Effector memory CD8-positive, alpha-beta T cell (primary cell): Measurements from ENCODE around the gene NUMBL.
A peak's percentile ranks its signal among the peaks of the same experiment; 100 is the strongest.
"Not testable (repeated sequence)": the region's sequence is repeated elsewhere in the genome, so short reads cannot be mapped to it uniquely, and the experiment has no call there.

Experiments used
- ATAC-seq: fragments of 150-1000 bp; cut with Tn5 transposase; replicated peaks from 2 replicates; pipeline ENCODE4 v1.10.0; 2021; ENCODE audit warnings: mild to moderate bottlenecking, moderate library complexity
- DNase-seq, 3 experiments: peaks; one replicate each; pipeline ENCODE4 v3.0.0; 2021
- H3K27ac Mint-ChIP-seq, 2 donors: one replicate each; pipeline ENCODE4 v1.8.0; 2022; ENCODE audit warnings: mild to moderate bottlenecking in 2 of 2, mixed read lengths in 2 of 2, moderate library complexity in 2 of 2
- H3K27me3 Mint-ChIP-seq, 2 donors: one replicate each; pipeline ENCODE4 v1.8.0; 2022; ENCODE audit warnings: mixed read lengths in 2 of 2
- H3K36me3 Mint-ChIP-seq: one replicate; pipeline ENCODE4 v1.8.0; 2022; ENCODE audit warnings: mild to moderate bottlenecking, moderate library complexity, mixed read lengths; ENCODE audit not compliant: insufficient read depth
- H3K4me1 Mint-ChIP-seq, 2 donors: one replicate each; pipeline ENCODE4 v1.8.0; 2022; ENCODE audit warnings: low read depth in 2 of 2, mixed read lengths in 2 of 2
- H3K4me3 Mint-ChIP-seq, 2 donors: one replicate each; pipeline ENCODE4 v1.8.0; 2022; ENCODE audit warnings: mild to moderate bottlenecking in 2 of 2, mixed read lengths in 2 of 2, moderate library complexity in 2 of 2
- H3K9me3 Mint-ChIP-seq, 2 donors: one replicate each; pipeline ENCODE4 v1.8.0; 2022; ENCODE audit warnings: mixed read lengths in 2 of 2

Gene NUMBL

GRCh38 chr19:40639638-40639982 lies 50.8 kb downstream of the NUMBL start:
- H3K9me3 Mint-ChIP-seq = no peaks in the 10 kb centered on the region
- peaks cover 0 to 2% of the 10 kb centered on the region in 2 donors for H3K4me1 Mint-ChIP-seq
- H3K36me3 Mint-ChIP-seq = no peaks in the 10 kb centered on the region
- H3K27me3 Mint-ChIP-seq = peaks cover 6 to 62% of the 10 kb centered on the region in 2 donors
- DNase-seq (no peak), ATAC-seq (no peak)
- H3K4me3 Mint-ChIP-seq = no peak overlapping the region
- H3K27ac Mint-ChIP-seq = no peak overlapping the region

GRCh38 chr19:40638327-40638726 lies 52.1 kb downstream of the NUMBL start:
- Mint-ChIP-seq H3K9me3 (no peaks in the 10 kb centered on the region), H3K4me1 (peaks cover 3 to 9% of the 10 kb centered on the region in 2 donors), H3K4me3 (no peak overlapping the region), H3K36me3 (no peaks in the 10 kb centered on the region), H3K27ac (peak overlapping the region in 1 of 2 donors; percentile 32), H3K27me3 (peaks cover 6 to 60% of the 10 kb centered on the region in 2 donors)
- DNase-seq (no peak), ATAC-seq (no peak)

- Mint-ChIP-seq H3K27ac (peak overlapping the region in 1 of 2 donors; percentile 32), H3K27me3 (peaks cover 6 to 21% of the 10 kb centered on the region in 2 donors), H3K4me3 (no peak overlapping the region), H3K36me3 (peaks cover 10% of the 10 kb centered on the region), H3K9me3 (no peaks in the 10 kb centered on the region), H3K4me1 (peaks cover 5 to 9% of the 10 kb centered on the region in 2 donors)
- no peak for ATAC-seq
- no peak for DNase-seq
Observed at GRCh38 chr19:40633207-40633606, 57.2 kb downstream of the NUMBL start.

- DNase-seq (no peak), ATAC-seq (no peak)
- Mint-ChIP-seq H3K4me3 (no peak overlapping the region), H3K36me3 (peaks cover 10% of the 10 kb centered on the region), H3K27me3 (peaks cover 6 to 20% of the 10 kb centered on the region in 2 donors), H3K9me3 (no peaks in the 10 kb centered on the region), H3K4me1 (peaks cover 5 to 9% of the 10 kb centered on the region in 2 donors), H3K27ac (peak overlapping the region in 1 of 2 donors; percentile 32)
Observed at GRCh38 chr19:40632311-40633036, 58.0 kb downstream of the NUMBL start.

GRCh38 chr19:40630571-40631160 lies 59.8 kb downstream of the NUMBL start:
- ATAC-seq = no peak
- Mint-ChIP-seq H3K27me3 (peaks cover 5% of the 10 kb centered on the region in 2 donors), H3K36me3 (peaks cover 18% of the 10 kb centered on the region), H3K27ac (no peak overlapping the region), H3K4me3 (no peak overlapping the region), H3K4me1 (peaks cover 7 to 9% of the 10 kb centered on the region in 2 donors), H3K9me3 (no peaks in the 10 kb centered on the region)
- no peak for DNase-seq

GRCh38 chr19:40629346-40629745 lies 61.1 kb downstream of the NUMBL start:
- Mint-ChIP-seq H3K4me1 (peaks cover 5 to 8% of the 10 kb centered on the region in 2 donors), H3K9me3 (no peaks in the 10 kb centered on the region), H3K27ac (no peak overlapping the region), H3K4me3 (no peak overlapping the region), H3K36me3 (peaks cover 26% of the 10 kb centered on the region), H3K27me3 (no peaks in the 10 kb centered on the region)
- no peak for ATAC-seq
- DNase-seq = no peak

- Mint-ChIP-seq H3K27ac (no peak overlapping the region), H3K36me3 (peaks cover 37% of the 10 kb centered on the region), H3K9me3 (no peaks in the 10 kb centered on the region), H3K4me3 (no peak overlapping the region), H3K27me3 (no peaks in the 10 kb centered on the region), H3K4me1 (peaks cover 4% of the 10 kb centered on the region in 2 donors)
- DNase-seq (no peak), ATAC-seq (no peak)
Observed at GRCh38 chr19:40627486-40628279, 62.8 kb downstream of the NUMBL start.

- Mint-ChIP-seq H3K36me3 (peaks cover 37% of the 10 kb centered on the region), H3K4me1 (peaks cover 4% of the 10 kb centered on the region in 2 donors), H3K27ac (peak overlapping the region; percentile 28 to 64), H3K9me3 (no peaks in the 10 kb centered on the region), H3K27me3 (no peaks in the 10 kb centered on the region), H3K4me3 (no peak overlapping the region)
- no peak for ATAC-seq
- DNase-seq = no peak
Observed at GRCh38 chr19:40626918-40627317, 63.5 kb downstream of the NUMBL start.

GRCh38 chr19:40625406-40626120 lies 64.9 kb downstream of the NUMBL start:
- Mint-ChIP-seq H3K27me3 (no peaks in the 10 kb centered on the region), H3K36me3 (peaks cover 50% of the 10 kb centered on the region)

GRCh38 chr19:40624369-40625153 lies 65.9 kb downstream of the NUMBL start:
- H3K27me3 Mint-ChIP-seq, ATAC-seq, DNase-seq, H3K4me1 Mint-ChIP-seq, H3K4me3 Mint-ChIP-seq, H3K9me3 Mint-ChIP-seq: not testable (repeated sequence)
- Mint-ChIP-seq H3K27ac (peak overlapping the region; percentile 2 to 5), H3K36me3 (peaks cover 46% of the 10 kb centered on the region)

More at GRCh38 chr19:40625406-40626120, 64.9 kb downstream of the NUMBL start:
- peaks cover 4% of the 10 kb centered on the region in 2 donors for H3K4me1 Mint-ChIP-seq
- no peaks in the 10 kb centered on the region for H3K9me3 Mint-ChIP-seq
- no peak for ATAC-seq
- H3K4me3 Mint-ChIP-seq = no peak overlapping the region
- DNase-seq = no peak
- peak overlapping the region in 1 of 2 donors; percentile 21 for H3K27ac Mint-ChIP-seq

- Mint-ChIP-seq H3K27ac (peak overlapping the region in 1 of 2 donors; percentile 21), H3K27me3 (no peaks in the 10 kb centered on the region), H3K36me3 (peaks cover 49% of the 10 kb centered on the region), H3K9me3 (no peaks in the 10 kb centered on the region), H3K4me1 (peaks cover 2 to 4% of the 10 kb centered on the region in 2 donors), H3K4me3 (no peak overlapping the region)
- DNase-seq = no peak
- ATAC-seq = no peak
Observed at GRCh38 chr19:40623403-40624251, 66.8 kb downstream of the NUMBL start.

- Mint-ChIP-seq H3K27ac (peak overlapping the region in 1 of 2 donors; percentile 32), H3K4me1 (peaks cover 2 to 4% of the 10 kb centered on the region in 2 donors), H3K4me3 (no peak overlapping the region), H3K36me3 (peaks cover 53% of the 10 kb centered on the region), H3K9me3 (no peaks in the 10 kb centered on the region), H3K27me3 (no peaks in the 10 kb centered on the region)
- DNase-seq = no peak
- no peak for ATAC-seq
Observed at GRCh38 chr19:40622773-40623075, 67.7 kb downstream of the NUMBL start.
